Measurements from ENCODE around the gene OR4K17. TPM values are rescaled to one million over a fixed set of nuclear protein-coding genes. Genes with fewer than 3 reads are reported as not detected.
"Not testable (repeated sequence)": the region's sequence is repeated elsewhere in the genome, so short reads cannot be mapped to it uniquely, and the experiment has no call there.

Gene OR4K17, protein sequence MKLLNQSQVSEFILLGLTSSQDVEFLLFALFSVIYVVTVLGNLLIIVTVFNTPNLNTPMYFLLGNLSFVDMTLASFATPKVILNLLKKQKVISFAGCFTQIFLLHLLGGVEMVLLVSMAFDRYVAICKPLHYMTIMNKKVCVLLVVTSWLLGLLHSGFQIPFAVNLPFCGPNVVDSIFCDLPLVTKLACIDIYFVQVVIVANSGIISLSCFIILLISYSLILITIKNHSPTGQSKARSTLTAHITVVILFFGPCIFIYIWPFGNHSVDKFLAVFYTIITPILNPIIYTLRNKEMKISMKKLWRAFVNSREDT
- polyA plus RNA-seq (2012; ENCODE audit: insufficient read depth, insufficient read length) = not detected

DNA sequence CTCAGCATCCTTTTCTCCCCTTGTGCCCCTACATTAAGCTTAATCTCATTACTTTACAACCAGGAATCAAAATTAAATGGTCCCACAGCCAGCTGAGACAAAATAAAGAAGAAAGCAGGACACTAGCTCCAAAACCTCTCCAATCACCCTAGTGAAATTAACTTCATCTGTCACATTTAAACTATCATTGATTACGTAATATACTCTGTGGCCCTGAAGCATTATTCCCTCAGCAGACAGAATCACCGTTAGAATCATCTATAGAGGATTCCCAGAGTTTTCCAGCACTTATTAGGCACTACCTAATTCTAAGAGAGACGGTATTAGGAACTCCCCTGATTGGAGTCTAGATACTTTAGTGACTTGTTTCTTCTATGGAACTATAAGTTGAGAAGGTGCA lies at the start of gene OR4K17:
TSS of gene OR4K17 (plus strand) at position 302 of the 400 bp plus-strand sequence. CDS start 6,761 bp downstream, outside the sequence.
- no peak within 1 kb of the TSS for H3K4me3 ChIP-seq (ENCODE audit: low read length)
- no peak for DNase-seq (ENCODE audit: low read depth, low spot score)

DNA sequence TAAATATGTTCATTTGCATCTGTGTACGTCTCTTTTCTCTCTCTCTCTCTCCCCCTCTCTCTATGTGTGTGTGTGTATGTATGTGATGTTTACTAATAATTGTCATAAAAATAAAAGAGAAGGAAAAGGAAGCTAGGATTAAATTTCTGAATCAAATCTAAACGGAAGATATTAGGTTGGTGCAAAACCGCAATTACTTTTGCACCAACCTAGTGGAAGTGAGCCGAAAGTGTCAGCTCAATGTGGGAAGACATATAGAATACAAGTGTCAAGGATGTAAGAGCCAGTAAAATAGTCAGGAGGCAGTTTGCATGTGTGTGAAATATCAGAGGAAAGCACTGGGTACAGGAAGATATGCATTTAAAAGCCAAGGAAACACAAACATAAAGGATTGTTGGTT lies 18.5 kb upstream of the OR4K17 start:
- no peak overlapping the region for H3K4me3 ChIP-seq (ENCODE audit: low read length)
- no peak for DNase-seq (ENCODE audit: low read depth, low spot score)

DNA sequence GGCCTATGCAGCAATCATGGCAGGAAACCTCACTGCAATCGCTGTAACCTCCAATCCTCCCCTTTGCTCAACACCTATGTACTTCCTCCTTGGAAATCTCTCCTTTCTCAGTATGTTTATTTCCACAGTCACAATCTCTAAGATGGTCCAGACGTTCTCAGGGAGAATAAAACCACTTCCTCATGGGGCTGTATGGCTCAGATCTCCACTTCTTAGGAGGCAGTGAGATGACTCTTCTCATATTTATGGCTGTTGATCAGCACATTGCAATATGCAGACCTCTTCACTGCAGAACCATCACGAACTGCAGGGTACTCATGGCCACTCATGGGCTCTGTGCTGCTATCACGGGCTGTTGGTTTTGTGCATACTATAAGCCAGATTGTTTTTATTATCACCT lies 17.1 kb upstream of the OR4K17 start:
- DNase-seq (ENCODE audit: low read depth, low spot score) = no peak
- no peak overlapping the region for H3K4me3 ChIP-seq (ENCODE audit: low read length)

DNA sequence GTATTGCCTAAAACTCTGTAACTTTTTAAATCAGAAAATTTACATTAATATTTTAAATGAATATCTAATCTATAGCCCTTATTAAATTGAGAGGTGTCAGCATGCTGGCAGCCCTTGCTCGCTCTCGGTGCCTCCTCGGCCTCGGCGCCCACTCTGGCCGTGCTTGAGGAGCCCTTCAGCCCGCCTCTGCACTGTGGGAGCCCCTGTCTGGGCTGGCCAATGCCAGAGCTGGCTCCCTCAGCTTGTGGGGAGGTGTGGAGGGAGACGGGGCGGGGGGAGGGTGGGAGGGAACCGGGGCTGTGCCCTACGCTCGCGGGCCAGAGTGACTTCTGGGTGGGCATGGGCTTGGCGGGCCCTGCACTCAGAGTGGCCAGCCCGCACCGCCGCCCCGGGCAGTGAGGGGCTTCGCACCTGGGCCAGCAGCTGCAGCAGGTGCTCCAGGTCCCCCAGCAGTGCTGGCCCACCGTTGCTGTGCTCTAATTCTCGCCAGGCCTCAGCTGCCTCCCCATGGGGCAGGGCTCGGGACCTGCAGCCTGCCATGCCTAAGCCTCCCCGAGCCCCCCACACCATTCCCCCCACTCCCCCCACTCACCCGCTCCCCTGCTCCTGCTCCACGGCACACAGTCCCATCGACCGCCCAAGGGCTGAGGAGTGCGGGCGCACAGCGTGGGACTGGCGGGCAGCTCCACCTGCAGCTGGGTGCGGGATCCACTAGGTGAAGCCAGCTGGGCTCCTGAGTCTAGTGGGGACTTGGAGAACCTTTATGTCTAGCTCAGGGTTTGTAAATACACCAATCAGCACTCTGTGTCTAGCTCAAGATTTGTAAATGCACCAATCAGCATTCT lies 11.4 kb upstream of the OR4K17 start:
- H3K4me3 ChIP-seq (ENCODE audit: low read length); DNase-seq (ENCODE audit: low read depth, low spot score): not testable (repeated sequence)

DNA sequence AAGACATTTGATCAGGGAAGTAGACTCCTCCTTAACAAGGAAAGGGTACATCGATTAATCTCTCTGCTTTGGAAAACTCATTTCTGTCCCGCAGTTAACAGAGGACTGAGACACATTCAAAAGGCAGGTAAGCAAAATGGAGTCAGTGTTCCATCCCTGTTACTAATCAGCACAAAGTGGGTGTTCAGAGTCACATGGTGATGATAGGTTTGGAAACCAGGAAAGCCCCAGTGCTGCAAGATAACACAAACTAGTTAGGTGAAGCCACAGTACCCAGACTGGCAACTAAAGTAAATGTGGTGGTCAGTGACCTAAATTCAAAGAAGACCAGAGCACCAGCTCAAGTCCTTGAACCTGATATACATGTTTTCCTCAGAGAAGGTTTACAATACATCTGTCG lies 1.8 kb downstream of the OR4K17 start:
- DNase-seq (ENCODE audit: low read depth, low spot score) = no peak
- no peak overlapping the region for H3K4me3 ChIP-seq (ENCODE audit: low read length)

DNA sequence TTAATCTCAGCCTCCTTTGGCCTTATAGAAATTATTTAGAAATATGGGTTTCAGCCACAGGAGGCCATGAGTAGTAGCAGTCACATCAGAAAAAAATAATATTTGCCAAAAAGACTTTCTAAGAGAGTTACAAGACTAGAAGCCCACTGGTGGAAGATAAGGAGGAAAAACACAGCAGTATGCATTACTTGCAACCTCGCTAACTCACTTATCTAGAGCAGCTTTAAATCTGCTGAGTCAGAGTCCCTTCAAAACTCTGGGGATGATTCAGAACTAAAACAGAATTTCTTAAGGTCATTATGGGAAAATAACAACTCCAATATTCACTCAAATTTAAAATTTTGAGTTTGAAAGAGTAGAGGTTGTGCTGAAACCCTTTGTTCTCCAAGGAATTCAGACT lies 6.2 kb downstream of the OR4K17 start:
- H3K4me3 ChIP-seq (ENCODE audit: low read length) = no peak overlapping the region
- DNase-seq (ENCODE audit: low read depth, low spot score) = no peak

DNA sequence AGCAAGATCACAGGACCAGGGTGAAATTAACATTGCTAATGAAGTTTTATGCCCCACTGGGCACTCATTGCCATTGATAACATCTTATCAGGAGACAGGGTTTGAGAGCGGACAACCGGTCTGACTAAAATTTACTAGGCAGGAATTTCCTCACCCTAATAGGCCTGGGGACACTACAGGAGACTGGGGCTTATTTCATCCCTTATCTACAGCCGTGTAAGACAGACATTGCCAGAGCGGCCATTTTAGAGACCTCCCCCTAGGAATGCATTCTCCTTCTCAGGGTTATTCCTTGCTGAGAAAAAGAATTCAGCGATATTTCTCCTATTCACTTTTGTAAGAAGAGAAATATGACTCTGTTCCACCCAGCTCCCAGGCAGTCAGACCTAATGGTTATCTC lies 8.3 kb downstream of the OR4K17 start:
- no peak overlapping the region for H3K4me3 ChIP-seq (ENCODE audit: low read length)
- no peak for DNase-seq (ENCODE audit: low read depth, low spot score)

DNA sequence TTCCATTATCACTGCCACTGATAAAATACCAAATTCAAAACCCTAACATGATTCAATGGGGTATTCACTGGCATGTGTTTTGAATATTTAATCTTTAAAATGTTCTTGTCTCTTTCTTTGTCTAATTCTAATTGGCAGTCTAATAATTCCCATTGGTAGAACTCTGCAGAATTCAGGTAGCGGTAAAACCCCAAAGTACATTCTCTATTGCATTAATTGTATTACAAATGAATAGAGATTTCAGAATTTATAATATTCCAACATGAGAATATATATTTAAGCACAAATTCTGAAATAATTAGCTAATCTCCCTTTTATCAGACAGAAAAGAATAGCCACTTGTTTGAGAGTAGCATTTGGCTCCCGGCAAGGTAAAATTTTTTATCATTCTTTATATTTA lies 28.0 kb downstream of the OR4K17 start, which contains the start of gene OR4N5:
TSS of gene OR4N5 (plus strand) at position 301 of the 400 bp plus-strand sequence. CDS start 4,916 bp downstream, outside the sequence.
- H3K4me3 ChIP-seq (ENCODE audit: low read length) = no peak within 1 kb of the TSS

DNA sequence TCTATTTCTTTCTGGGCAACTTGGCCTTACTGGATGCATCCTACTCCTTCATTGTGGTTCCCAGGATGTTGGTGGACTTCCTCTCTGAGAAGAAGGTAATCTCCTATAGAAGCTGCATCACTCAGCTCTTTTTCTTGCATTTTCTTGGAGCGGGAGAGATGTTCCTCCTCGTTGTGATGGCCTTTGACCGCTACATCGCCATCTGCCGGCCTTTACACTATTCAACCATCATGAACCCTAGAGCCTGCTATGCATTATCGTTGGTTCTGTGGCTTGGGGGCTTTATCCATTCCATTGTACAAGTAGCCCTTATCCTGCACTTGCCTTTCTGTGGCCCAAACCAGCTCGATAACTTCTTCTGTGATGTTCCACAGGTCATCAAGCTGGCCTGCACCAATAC lies 33.4 kb downstream of the OR4K17 start:
- no peak overlapping the region for H3K4me3 ChIP-seq (ENCODE audit: low read length)
- DNase-seq (ENCODE audit: low read depth, low spot score) = no peak

More for the DNA sequence above, 28.0 kb downstream of the OR4K17 start, which contains the start of gene OR4N5:
- no peak for DNase-seq (ENCODE audit: low read depth, low spot score)

DNA sequence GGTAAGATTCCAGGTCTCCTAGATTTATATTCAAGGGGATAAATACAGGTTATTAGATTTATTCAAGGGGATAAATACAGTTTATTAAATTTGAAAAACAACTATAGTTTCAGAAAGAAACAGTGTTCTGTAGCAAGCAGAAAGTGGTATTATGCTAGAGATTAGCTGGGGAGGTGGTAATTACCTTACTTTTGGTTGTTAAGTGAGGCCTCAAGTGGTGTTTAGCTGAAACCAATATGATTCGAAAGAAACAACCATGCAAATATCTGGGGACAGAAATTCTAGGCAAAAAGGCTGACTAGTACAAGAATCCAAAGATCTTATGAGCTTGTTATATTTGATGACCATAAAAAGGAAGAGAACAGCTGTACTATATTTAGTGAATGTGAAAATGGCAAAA lies 34.3 kb downstream of the OR4K17 start:
- no peak overlapping the region for H3K4me3 ChIP-seq (ENCODE audit: low read length)

DNA sequence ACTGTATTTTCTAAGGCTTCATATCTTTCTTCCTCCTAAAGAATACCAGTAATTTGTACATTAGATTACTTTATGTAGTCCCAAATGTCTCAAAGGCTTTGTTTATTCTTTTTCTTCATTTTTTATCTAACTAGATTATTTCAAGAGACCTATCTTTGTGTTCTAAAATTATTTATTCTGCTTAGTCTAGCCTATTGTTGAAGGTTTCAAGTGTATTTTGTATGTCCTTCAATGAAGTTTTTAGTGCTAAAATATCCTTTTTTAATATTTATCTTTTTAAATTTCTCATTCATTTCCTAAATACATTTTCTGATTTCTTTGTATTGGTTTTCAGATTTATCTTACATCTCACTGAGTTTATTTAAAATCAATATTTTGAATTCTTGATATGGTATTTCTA lies 53.9 kb downstream of the OR4K17 start:
- DNase-seq (ENCODE audit: low read depth, low spot score) = no peak
- H3K4me3 ChIP-seq (ENCODE audit: low read length) = no peak overlapping the region

More for the DNA sequence above, 34.3 kb downstream of the OR4K17 start:
- no peak for DNase-seq (ENCODE audit: low read depth, low spot score)

DNA sequence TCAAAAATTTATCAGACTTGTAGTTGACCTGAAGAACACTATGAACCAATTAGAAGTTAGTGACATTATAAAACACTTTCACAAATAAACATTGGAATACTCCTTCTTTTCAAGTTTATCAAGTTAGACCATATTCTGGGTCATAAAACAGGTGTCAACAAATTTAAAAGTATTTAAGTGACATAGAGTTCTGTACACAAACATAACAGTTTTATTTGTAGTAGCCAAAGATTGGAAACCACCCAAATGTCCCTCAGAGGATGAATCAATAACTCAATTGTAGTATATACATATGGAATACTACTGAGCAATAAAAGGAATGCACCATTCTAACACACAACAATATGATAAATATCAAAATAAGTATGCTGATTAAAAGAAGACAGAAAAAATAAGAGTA lies 56.6 kb downstream of the OR4K17 start:
- DNase-seq (ENCODE audit: low read depth, low spot score) = no peak
- H3K4me3 ChIP-seq (ENCODE audit: low read length) = no peak overlapping the region

DNA sequence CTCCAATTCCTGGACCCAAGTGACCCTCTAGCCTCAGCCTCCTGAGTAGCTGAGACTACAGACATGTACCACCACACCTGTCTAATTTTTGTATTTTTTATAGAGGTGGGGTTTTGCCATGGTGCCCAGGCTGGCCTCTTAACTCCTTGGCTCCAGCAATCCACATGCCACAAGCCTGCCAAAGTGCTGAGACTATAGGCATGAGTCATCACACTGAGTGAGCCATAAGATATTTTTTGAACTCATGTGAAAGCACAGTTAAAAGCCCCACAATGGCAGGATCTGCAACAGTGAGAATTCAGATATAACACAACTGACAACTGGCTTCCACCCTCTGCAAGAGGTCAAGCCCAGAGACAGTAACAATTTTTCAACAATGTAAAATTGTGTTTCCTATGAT lies 59.3 kb downstream of the OR4K17 start:
- DNase-seq (ENCODE audit: low read depth, low spot score); H3K4me3 ChIP-seq (ENCODE audit: low read length): not testable (repeated sequence)

All from Jurkat, Clone E6-1 (cell line).